Endothelial cell of umbilical vein (primary cell): ENCODE measurements around the gene TCP10L. TPM values are rescaled to one million over a fixed set of nuclear protein-coding genes. Genes with fewer than 3 reads are reported as not detected.
"Not testable (repeated sequence)": the region's sequence is repeated elsewhere in the genome, so short reads cannot be mapped to it uniquely, and the experiment has no call there.

Source experiments
- BruUV-seq: library from RNA; stranded (reverse); fragments of 400-500 nt; replicated peaks from 2 replicates; lab custom pipeline; 2021; lab: Mats Ljungman, UMichigan
- CTCF ChIA-PET: fragments of 300-600, 350-600 bp; sonication (Branson Sonifier 250); formaldehyde crosslinking; loops from one replicate; lab custom pipeline; 2021; ENCODE audit warnings: antibody characterized with exemption, inconsistent platforms; lab: Charles Lee
- POLR2A ChIA-PET: fragments of 300-600, 350-600 bp; sonication (Branson Sonifier 250); formaldehyde crosslinking; loops from one replicate; lab custom pipeline; 2021; ENCODE audit warnings: antibody characterized with exemption, inconsistent platforms; lab: Charles Lee
- DNase-seq: peaks from one replicate; pipeline ENCODE4 v3.0.0-alpha.2; 2011; ENCODE audit warnings: low read depth, low spot score
- FAIRE-seq: peaks from 2 replicates; lab custom pipeline; 2011; peaks lifted over from hg19 to GRCh38; lab: Jason Lieb, UNC
- H2AFZ ChIP-seq: 2 replicates; pipeline ENCODE4 v1.6.0; 2012; ENCODE audit warnings: low read depth, low read length, control low read depth, inconsistent platforms
- H3K27ac ChIP-seq: 2 replicates; pipeline ENCODE4 v1.5.1; 2011; ENCODE audit warnings: low read depth, mild to moderate bottlenecking, control low read depth, low read length, moderate library complexity; ENCODE audit not compliant: insufficient read depth
- H3K27me3 ChIP-seq, 2 experiments: 2 replicates each; pipeline versions ENCODE4 v1.6.0 to v1.6.1; 2011; ENCODE audit warnings: low read length in 2 of 2, mixed read lengths in 1 of 2; ENCODE audit not compliant: control insufficient read depth in 2 of 2, insufficient read depth in 2 of 2
- H3K36me3 ChIP-seq, 2 experiments: 2 replicates in 1 of 2; 3 replicates in 1 of 2; pipeline ENCODE4 v1.5.1; 2011; ENCODE audit warnings: low read length in 2 of 2, mild to moderate bottlenecking in 1 of 2, moderate library complexity in 1 of 2; ENCODE audit not compliant: control insufficient read depth in 2 of 2, insufficient read depth in 2 of 2; ENCODE audit errors: extremely low read depth in 1 of 2
- H3K4me1 ChIP-seq: 3 replicates; pipeline ENCODE4 v1.5.1; 2011; ENCODE audit warnings: mild to moderate bottlenecking, low read length; ENCODE audit not compliant: control insufficient read depth, insufficient read depth; ENCODE audit errors: extremely low read depth
- H3K4me2 ChIP-seq: 2 replicates; pipeline ENCODE4 v1.6.1; 2011; ENCODE audit warnings: low read length, control low read depth, mixed read lengths; ENCODE audit not compliant: insufficient read depth
- H3K4me3 ChIP-seq, 3 experiments: fragments of 200-600 bp in 1 of 3; sonication (generic), shearing (Covaris generic) in 1 of 3; replicated peaks in 1 of 3; 2 replicates each; pipeline ENCODE4 v1.5.1; 2011 to 2016; ENCODE audit warnings: control low read depth in 3 of 3, low read length in 3 of 3, mild to moderate bottlenecking in 2 of 3, inconsistent platforms in 1 of 3, low read depth in 1 of 3, moderate library complexity in 1 of 3; ENCODE audit not compliant: insufficient read depth in 1 of 3
- H3K79me2 ChIP-seq: 2 replicates; pipeline ENCODE4 v1.6.0; 2012; ENCODE audit warnings: low read length, inconsistent platforms; ENCODE audit not compliant: control insufficient read depth, insufficient read depth
- H3K9ac ChIP-seq: replicated peaks from 2 replicates; pipeline ENCODE3; 2011; ENCODE audit warnings: low read length, control low read depth; ENCODE audit not compliant: insufficient read depth; ENCODE audit errors: extremely low read depth
- H3K9me1 ChIP-seq: replicated peaks from 3 replicates; pipeline ENCODE4 v1.6.0; 2011; ENCODE audit warnings: mild to moderate bottlenecking, low read length; ENCODE audit not compliant: control insufficient read depth, insufficient read depth; ENCODE audit errors: extremely low read depth
- H3K9me3 ChIP-seq: replicated peaks from 2 replicates; pipeline ENCODE4 v1.5.1; 2012; ENCODE audit warnings: low read length, inconsistent platforms; ENCODE audit not compliant: control insufficient read depth, insufficient read depth
- H4K20me1 ChIP-seq: replicated peaks from 2 replicates; pipeline ENCODE3; 2011; ENCODE audit warnings: mild to moderate bottlenecking, low read length; ENCODE audit not compliant: control insufficient read depth, insufficient read depth; ENCODE audit errors: extremely low read depth
- EZH2 ChIP-seq: IDR thresholded peaks from 2 replicates; pipeline ENCODE4 v1.6.1; 2012; ENCODE audit warnings: borderline replicate concordance, low read depth, mild to moderate bottlenecking, moderate library complexity, low read length, inconsistent platforms; ENCODE audit not compliant: severe bottlenecking
- FOS ChIP-seq: IDR thresholded peaks from 2 replicates; pipeline ENCODE4 v1.6.1; 2011; ENCODE audit warnings: mild to moderate bottlenecking, low read length, moderate library complexity, borderline replicate concordance; ENCODE audit not compliant: insufficient read depth
- GATA2 ChIP-seq: IDR thresholded peaks from 2 replicates; pipeline ENCODE4 v1.7.0; 2011; ENCODE audit warnings: low read depth, mild to moderate bottlenecking, moderate library complexity, mixed read lengths, low read length; ENCODE audit not compliant: insufficient read length, insufficient read depth
- JUN ChIP-seq: IDR thresholded peaks from 2 replicates; pipeline ENCODE4 v1.6.1; 2011; ENCODE audit warnings: borderline replicate concordance, low read depth; ENCODE audit not compliant: insufficient read length, insufficient read depth
- MYC ChIP-seq: IDR thresholded peaks from one replicate; pipeline ENCODE4 v1.6.1; 2011; ENCODE audit warnings: mild to moderate bottlenecking, low read depth, low read length
- POLR2A ChIP-seq: IDR thresholded peaks from 2 replicates; pipeline ENCODE4 v1.6.1; 2012; ENCODE audit warnings: low read depth, mild to moderate bottlenecking, control low read depth, low read length
- POLR2AphosphoS5 ChIP-seq: IDR thresholded peaks from 2 replicates; pipeline ENCODE4 v1.6.1; 2012; ENCODE audit warnings: low read depth, mild to moderate bottlenecking, control low read depth, low read length, moderate library complexity; ENCODE audit not compliant: insufficient read depth
- dilution Hi-C: fragments of 300-500 bp; cut with MboI; formaldehyde crosslinking; loops from one replicate; pipeline ENCODE4 v1.15.0; 2019; ENCODE audit warnings: low sequenced_read_pairs; ENCODE audit not compliant: extremely low pct_ligation_motif_present
- intact Hi-C: fragments of 100-400 bp; cut with micrococcal nuclease; formaldehyde crosslinking; loops from one replicate; pipeline ENCODE4 v1.10.0; 2022
- polyA plus RNA-seq, 4 experiments: library from polyadenylated mRNA; depleted of rRNA in 3 of 4; stranded (reverse) in 3 of 4; unstranded in 1 of 4; fragments of >200 nt; gene quantifications; 2 replicates each; pipeline versions ENCODE4 v1.2.1 to v1.2.3, GENCODE V29; 2011 to 2012; ENCODE audit warnings: missing spikeins in 1 of 4
- total RNA-seq: library from RNA; stranded (reverse); gene quantifications from 2 replicates; pipeline ENCODE4 v1.2.3, GENCODE V29; 2021
- TF ChIP-seq, protein P1 (sequence below): IDR thresholded peaks from 2 replicates; pipeline ENCODE4 v1.6.1; 2011; ENCODE audit not compliant: insufficient read depth, insufficient read length
- TF ChIP-seq, protein P2 (sequence below), 2 donors: IDR thresholded peaks; 1 replicate in 1 of 2; 2 replicates in 1 of 2; pipeline ENCODE4 v1.5.1; 2011; ENCODE audit warnings: low read length in 2 of 2, mild to moderate bottlenecking in 2 of 2, moderate library complexity in 2 of 2, control low read depth in 1 of 2, inconsistent platforms in 1 of 2, low read depth in 1 of 2; ENCODE audit not compliant: insufficient read depth in 1 of 2; ENCODE audit errors: extremely low read depth in 1 of 2

The TCP10L gene
- total and polyA plus RNA-seq, 2 donors (not counting 3 experiments of a cell fraction or from before 2014, with no cell fraction given), result 0.07 TPM; not detected in 1

DNA sequence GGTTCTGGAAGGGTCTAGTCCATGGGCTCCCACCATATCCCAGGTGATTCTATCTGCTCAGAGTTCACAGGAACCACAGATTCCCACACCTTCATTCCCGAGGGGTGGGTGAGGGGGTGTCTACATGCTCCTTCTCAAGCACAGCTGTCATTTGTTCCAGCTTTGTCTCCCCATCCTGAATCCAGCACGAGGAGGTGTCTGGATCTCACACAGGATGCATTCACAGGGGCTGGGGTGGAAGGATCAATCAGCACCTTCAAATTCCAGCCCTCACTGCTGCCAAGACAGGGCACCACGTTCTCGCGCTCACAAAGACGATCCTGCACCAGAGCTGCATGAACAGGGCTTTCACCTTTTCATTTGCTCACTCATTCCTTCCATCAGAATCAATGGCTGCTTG lies 52.7 kb downstream of the TCP10L start:
- intact Hi-C loops, result no loop called here
- Histone ChIP-seq H3K27me3 (no peaks in the 10 kb centered on the region), H3K9me3 (no peaks in the 10 kb centered on the region), H3K9me1 (no peaks in the 10 kb centered on the region), H3K4me3 (no peak overlapping the region), H3K36me3 (no peaks in the 10 kb centered on the region), H3K4me2 (no peak overlapping the region), H3K9ac (no peak overlapping the region), H3K27ac (no peak overlapping the region), H3K79me2 (no peaks in the 10 kb centered on the region), H2AFZ (no peak overlapping the region), H3K4me1 (no peaks in the 10 kb centered on the region), H4K20me1 (no peaks in the 10 kb centered on the region)
- TF ChIP-seq POLR2AphosphoS5 (no peak), JUN (no peak), FOS (no peak), POLR2A (no peak), MYC (no peak), EZH2 (no peak), GATA2 (no peak)
- TF ChIP-seq, protein P1, sequence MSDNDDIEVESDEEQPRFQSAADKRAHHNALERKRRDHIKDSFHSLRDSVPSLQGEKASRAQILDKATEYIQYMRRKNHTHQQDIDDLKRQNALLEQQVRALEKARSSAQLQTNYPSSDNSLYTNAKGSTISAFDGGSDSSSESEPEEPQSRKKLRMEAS, result no peak
- TF ChIP-seq, protein P2, sequence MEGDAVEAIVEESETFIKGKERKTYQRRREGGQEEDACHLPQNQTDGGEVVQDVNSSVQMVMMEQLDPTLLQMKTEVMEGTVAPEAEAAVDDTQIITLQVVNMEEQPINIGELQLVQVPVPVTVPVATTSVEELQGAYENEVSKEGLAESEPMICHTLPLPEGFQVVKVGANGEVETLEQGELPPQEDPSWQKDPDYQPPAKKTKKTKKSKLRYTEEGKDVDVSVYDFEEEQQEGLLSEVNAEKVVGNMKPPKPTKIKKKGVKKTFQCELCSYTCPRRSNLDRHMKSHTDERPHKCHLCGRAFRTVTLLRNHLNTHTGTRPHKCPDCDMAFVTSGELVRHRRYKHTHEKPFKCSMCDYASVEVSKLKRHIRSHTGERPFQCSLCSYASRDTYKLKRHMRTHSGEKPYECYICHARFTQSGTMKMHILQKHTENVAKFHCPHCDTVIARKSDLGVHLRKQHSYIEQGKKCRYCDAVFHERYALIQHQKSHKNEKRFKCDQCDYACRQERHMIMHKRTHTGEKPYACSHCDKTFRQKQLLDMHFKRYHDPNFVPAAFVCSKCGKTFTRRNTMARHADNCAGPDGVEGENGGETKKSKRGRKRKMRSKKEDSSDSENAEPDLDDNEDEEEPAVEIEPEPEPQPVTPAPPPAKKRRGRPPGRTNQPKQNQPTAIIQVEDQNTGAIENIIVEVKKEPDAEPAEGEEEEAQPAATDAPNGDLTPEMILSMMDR (IDR thresholded peaks at IDR 0.05; ENCODE audit: extremely low read depth in 1 of 2, insufficient read depth in 1 of 2, low read depth in 1 of 2, low read length in 2 of 2), result no peak
- BruUV-seq, result no TSS peak
- FAIRE-seq, result no peak
- CTCF ChIA-PET, result no interaction called here
- dilution Hi-C loops, result no loop called here
- POLR2A ChIA-PET, result no interaction called here
- DNase-seq, result no peak

DNA sequence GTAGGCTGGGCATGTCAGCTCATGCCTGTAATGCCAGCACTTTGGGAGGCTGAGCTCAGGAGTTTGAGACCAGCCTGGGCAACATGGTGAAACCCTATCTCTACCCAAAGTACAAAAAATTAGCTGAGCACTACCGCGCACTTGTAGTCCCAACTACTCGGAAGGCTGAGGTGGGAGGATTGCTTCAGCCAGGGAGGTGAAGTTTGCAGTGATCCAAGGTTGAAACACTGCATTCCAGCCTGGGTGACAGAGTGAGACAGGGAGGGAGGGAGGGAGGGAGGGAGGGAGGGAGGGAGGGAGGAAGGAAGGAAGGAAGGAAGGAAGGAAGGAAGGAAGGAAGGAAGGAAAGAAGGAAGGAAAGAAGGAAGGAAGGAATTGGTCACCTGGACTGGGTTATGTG lies 53.8 kb downstream of the TCP10L start:
- BruUV-seq, DNase-seq, H3K9ac ChIP-seq, dilution Hi-C loops, POLR2A ChIA-PET, intact Hi-C loops, H3K4me2 ChIP-seq, H3K79me2 ChIP-seq, H4K20me1 ChIP-seq, H2AFZ ChIP-seq, H3K4me1 ChIP-seq, H3K9me1 ChIP-seq, H3K9me3 ChIP-seq, H3K27me3 ChIP-seq, H3K27ac ChIP-seq, H3K4me3 ChIP-seq, H3K36me3 ChIP-seq: not testable (repeated sequence)
- CTCF ChIA-PET, result interaction anchor here (0.7 to 2.0 kb wide), 4 partner anchors 13 to 170 kb away, joined by 3 to 4 read pairs (median 4); no protein-coding TSS in a partner anchor
- peak; percentile 38 for FAIRE-seq

DNA sequence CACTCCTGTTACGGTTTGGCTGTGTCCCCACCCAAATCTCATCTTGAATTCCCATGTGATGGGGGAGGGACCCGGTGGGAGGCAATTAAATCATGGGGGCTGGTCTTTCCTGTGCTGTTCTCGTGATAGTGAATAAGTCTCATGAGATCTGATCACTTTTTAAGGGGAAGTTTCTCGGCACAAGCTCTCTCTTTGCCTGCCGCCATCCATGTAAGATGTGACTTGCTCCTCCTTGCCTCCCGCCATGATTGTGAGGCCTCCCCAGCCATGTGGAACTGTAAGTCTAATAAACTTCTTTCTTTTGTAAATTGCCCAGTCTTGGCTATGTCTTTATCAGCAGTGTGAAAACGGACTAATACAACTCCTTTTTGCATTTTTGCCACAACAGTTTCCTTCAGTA lies 54.5 kb downstream of the TCP10L start:
- H3K36me3 ChIP-seq, H2AFZ ChIP-seq, BruUV-seq, POLR2A ChIA-PET, H3K27ac ChIP-seq, DNase-seq, H4K20me1 ChIP-seq, intact Hi-C loops, H3K4me3 ChIP-seq, dilution Hi-C loops, H3K9ac ChIP-seq, H3K27me3 ChIP-seq, H3K9me1 ChIP-seq, H3K79me2 ChIP-seq, H3K9me3 ChIP-seq, H3K4me2 ChIP-seq, H3K4me1 ChIP-seq, FAIRE-seq: not testable (repeated sequence)
- CTCF ChIA-PET, result interaction anchor here (0.9 to 2.0 kb wide), 3 partner anchors 9 to 70 kb away, joined by 3 to 4 read pairs (median 4); no protein-coding TSS in a partner anchor
